ENCODE results near the gene PLXNA2. TPM values are rescaled to one million over a fixed set of nuclear protein-coding genes. Genes with fewer than 3 reads are reported as not detected.

The PLXNA2 gene
- total and polyA plus RNA-seq, 2 of the 8 experiments (the other 6 are each of a cell fraction or from before 2014, with no cell fraction given): 0.33 to 1.5 TPM

Small RNA genes lying within 50 kb of the gene (small RNA-seq; reads per million reads assigned to genes)
- gene AL606753.1 (ENCODE audit: insufficient read depth): not detected
